IgD-negative memory B cell (primary cell): ENCODE results near the gene MPDU1. TPM values are rescaled to one million over a fixed set of nuclear protein-coding genes. Genes with fewer than 3 reads are reported as not detected.
"Not testable (repeated sequence)": the region's sequence is repeated elsewhere in the genome, so short reads cannot be mapped to it uniquely, and the experiment has no call there.

Experiments
- H3K27ac Mint-ChIP-seq, 3 donors: one replicate each; pipeline ENCODE4 v1.8.0; 2020 to 2022; ENCODE audit warnings: mild to moderate bottlenecking in 3 of 3, mixed read lengths in 3 of 3, moderate library complexity in 1 of 3
- H3K27me3 Mint-ChIP-seq: one replicate; pipeline ENCODE4 v1.8.0; 2021; ENCODE audit warnings: mixed read lengths
- H3K36me3 Mint-ChIP-seq: one replicate; pipeline ENCODE4 v1.8.0; 2020; ENCODE audit warnings: mild to moderate bottlenecking, mixed read lengths
- H3K4me1 Mint-ChIP-seq, 3 donors: one replicate each; pipeline ENCODE4 v1.8.0; 2020 to 2022; ENCODE audit warnings: mixed read lengths in 3 of 3, mild to moderate bottlenecking in 1 of 3
- H3K4me3 Mint-ChIP-seq, 4 donors: one replicate each; pipeline ENCODE4 v1.8.0; 2020 to 2022; ENCODE audit warnings: mild to moderate bottlenecking in 4 of 4, mixed read lengths in 4 of 4, moderate library complexity in 3 of 4
- H3K9me3 Mint-ChIP-seq, 3 donors: one replicate each; pipeline ENCODE4 v1.8.0; 2020 to 2021; ENCODE audit warnings: mixed read lengths in 3 of 3, mild to moderate bottlenecking in 1 of 3
- polyA plus RNA-seq: library from polyadenylated mRNA; unstranded; fragments of 300-500 nt; fragmentation: Illumina TruSeq; gene quantifications from one replicate; pipeline ENCODE4 v1.2.3, GENCODE V29; 2021

MPDU1 gene
- polyA plus RNA-seq, 1 donor from 2014 or later, result 37.9 TPM

GRCh38 chr17:7586673-7587419 lies 3.2 kb downstream of the MPDU1 start:
- Mint-ChIP-seq H3K4me3 (peak overlapping the region in 2 of 4 donors; percentile 34 to 61), H3K27me3 (no peaks in the 10 kb centered on the region), H3K4me1 (peaks cover 8 to 18% (median 13%) of the 10 kb centered on the region in 3 donors), H3K36me3 (peaks cover 3% of the 10 kb centered on the region), H3K9me3 (no peaks in the 10 kb centered on the region), H3K27ac (peak overlapping the region in 1 of 3 donors; percentile 56)

DNA sequence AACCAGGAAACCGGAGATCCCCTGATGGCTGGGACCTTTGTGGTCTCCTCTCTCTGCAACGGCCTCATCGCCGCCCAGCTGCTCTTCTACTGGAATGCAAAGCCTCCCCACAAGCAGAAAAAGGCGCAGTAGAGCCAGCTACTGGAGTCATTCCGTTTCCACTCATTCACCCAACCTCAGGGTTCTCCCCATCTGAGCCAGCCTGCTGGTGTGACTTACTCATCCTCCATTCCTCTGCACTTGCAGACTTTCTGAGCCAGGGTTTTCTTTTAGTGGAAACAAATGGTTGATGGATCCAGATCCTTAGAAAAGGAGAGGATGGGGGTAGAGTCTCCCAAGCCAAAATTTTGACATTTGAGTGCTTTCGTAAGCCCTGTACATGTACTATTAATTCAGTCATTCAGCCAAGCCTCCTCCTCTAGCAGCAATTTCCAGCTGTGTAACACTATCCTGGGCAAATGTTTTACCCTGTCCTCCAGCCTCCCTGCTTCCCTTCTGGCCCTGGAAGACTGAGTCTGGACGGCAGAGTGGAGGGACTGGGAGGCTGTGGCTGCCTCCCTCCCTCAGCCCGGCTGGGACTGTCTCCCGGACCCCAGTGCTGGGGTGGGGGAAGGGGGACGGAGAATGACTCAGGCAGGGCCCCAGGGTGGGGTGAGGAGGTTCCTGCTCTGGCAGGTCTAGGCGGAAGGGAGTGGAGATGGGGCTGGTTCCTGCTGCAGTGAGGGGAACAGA lies 3.9 kb downstream of the MPDU1 start:
- H3K9me3 Mint-ChIP-seq, result no peaks in the 10 kb centered on the region
- peak overlapping the region in 2 of 3 donors; percentile 19 to 56 for H3K27ac Mint-ChIP-seq
- peaks cover 6 to 14% (median 8%) of the 10 kb centered on the region in 3 donors for H3K4me1 Mint-ChIP-seq
- no peaks in the 10 kb centered on the region for H3K27me3 Mint-ChIP-seq
- H3K4me3 Mint-ChIP-seq, result peak overlapping the region; percentile 6 to 61 (median 43)
- H3K36me3 Mint-ChIP-seq, result peaks cover 3% of the 10 kb centered on the region

DNA sequence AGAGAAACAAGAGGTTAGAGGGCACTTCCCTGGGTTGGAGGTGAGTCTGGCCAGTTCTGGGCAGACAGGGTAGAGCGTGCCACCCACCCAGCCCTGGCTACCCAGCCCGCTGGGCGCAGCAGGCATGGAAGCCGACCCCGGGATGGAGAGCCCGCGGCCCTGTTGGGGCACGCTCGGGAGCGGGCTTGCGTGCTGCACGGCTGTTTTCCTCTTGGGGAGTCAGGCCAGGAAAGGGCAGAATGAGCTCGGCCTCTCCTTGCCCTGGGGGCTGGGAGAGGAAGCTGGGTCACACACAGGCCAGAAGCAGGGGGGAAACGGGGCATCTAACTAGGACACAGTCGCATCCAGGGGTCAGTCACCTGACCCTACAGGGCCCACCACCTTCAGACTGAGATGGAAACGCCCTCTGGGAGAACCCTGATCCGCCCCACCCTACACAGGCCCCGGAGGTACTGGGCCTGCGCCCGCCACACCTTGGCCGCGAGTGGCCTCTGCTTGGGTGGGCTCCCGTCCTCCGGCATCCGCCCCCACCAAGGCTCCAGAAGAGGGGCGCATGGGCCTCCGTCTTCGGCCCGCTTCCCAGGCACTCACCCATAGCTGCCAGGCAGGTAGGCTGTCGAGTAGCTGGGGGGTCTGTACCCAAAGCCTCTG lies 5.0 kb downstream of the MPDU1 start:
- peak overlapping the region in 1 of 4 donors; percentile 61 for H3K4me3 Mint-ChIP-seq
- no peaks in the 10 kb centered on the region for H3K27me3 Mint-ChIP-seq
- peaks cover 3% of the 10 kb centered on the region for H3K36me3 Mint-ChIP-seq
- H3K9me3 Mint-ChIP-seq, result no peaks in the 10 kb centered on the region
- H3K27ac Mint-ChIP-seq, result peak overlapping the region in 1 of 3 donors; percentile 62
- H3K4me1 Mint-ChIP-seq, result peaks cover 4 to 13% (median 6%) of the 10 kb centered on the region in 3 donors

- H3K27ac Mint-ChIP-seq, result peak overlapping the region in 1 of 3 donors; percentile 62
- H3K4me3 Mint-ChIP-seq, result peak overlapping the region in 1 of 4 donors; percentile 17
- H3K36me3 Mint-ChIP-seq, result peaks cover 3% of the 10 kb centered on the region
- H3K9me3 Mint-ChIP-seq, result no peaks in the 10 kb centered on the region
- H3K4me1 Mint-ChIP-seq, result peaks cover 0 to 12% (median 5%) of the 10 kb centered on the region in 3 donors
- no peaks in the 10 kb centered on the region for H3K27me3 Mint-ChIP-seq
These were observed 5.7 kb downstream of the MPDU1 start for GRCh38 chr17:7589204-7589868.

DNA sequence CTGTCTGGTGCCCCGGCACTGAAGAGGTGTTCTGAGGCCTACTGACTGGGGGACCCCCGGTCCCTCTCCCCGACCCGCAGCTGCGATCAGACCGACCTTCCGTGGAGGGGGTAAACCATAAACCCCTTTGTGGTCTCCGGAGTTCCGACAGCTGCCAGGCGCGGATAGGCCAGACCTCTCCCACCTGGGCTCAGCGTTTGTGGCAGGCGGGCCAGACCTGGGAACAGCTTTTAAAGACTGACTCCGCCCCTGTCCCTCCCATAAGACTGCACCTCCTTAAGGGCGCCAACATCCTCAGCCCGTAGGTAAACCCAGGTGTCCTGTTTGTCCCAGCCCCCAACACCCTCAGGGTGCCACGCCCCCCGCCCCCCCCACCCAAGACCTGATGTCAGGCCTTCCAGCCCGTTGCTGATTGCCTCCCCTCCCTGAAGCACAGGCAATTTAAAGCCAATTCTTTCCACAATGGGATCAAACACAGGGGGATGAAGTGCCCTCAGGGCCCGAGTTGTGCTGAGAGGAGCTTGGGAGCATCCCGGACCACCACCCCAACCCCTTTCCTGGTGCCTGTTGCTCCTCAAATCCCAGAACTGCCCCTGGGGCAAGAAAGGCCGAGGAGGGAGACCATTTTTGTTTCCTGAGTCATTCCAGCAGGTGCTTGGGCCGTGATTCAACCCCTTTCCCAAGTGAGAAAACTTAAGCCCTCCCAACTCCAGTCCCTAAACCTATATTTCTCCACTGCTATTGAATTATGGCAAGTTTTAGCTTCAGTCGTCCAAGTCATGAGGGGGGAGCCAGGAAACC lies 6.4 kb downstream of the MPDU1 start, which contains the start of gene SOX15:
Gene SOX15, minus strand, starts transcription at position 204 of the 801 bp plus-strand sequence. CDS start 418 bp downstream, outside the sequence.
- H3K4me1 Mint-ChIP-seq, result peaks cover 0 to 7% (median 1%) of the 10 kb centered on the region in 3 donors
- no peaks in the 10 kb centered on the region for H3K27me3 Mint-ChIP-seq
- H3K4me3 Mint-ChIP-seq, result peak within 1 kb of the TSS in 1 of 4 donors; percentile 17
- H3K36me3 Mint-ChIP-seq, result peaks cover 2% of the 10 kb centered on the region
- no peaks in the 10 kb centered on the region for H3K9me3 Mint-ChIP-seq
- H3K27ac Mint-ChIP-seq, result peak within 1 kb of the TSS in 1 of 3 donors; percentile 62

GRCh38 chr17:7590743-7591142 lies 7.1 kb downstream of the MPDU1 start:
- Mint-ChIP-seq H3K36me3 (peaks cover 2% of the 10 kb centered on the region), H3K27ac (no peak overlapping the region), H3K27me3 (no peaks in the 10 kb centered on the region), H3K4me1 (peaks cover 0 to 5% (median 0%) of the 10 kb centered on the region in 3 donors), H3K4me3 (no peak overlapping the region), H3K9me3 (no peaks in the 10 kb centered on the region)

- H3K36me3 Mint-ChIP-seq, result peaks cover 2% of the 10 kb centered on the region
- no peaks in the 10 kb centered on the region for H3K9me3 Mint-ChIP-seq
- H3K27ac Mint-ChIP-seq, result no peak overlapping the region
- peaks cover 0 to 4% (median 0%) of the 10 kb centered on the region in 3 donors for H3K4me1 Mint-ChIP-seq
- H3K27me3 Mint-ChIP-seq, result no peaks in the 10 kb centered on the region
- no peak overlapping the region for H3K4me3 Mint-ChIP-seq
These were observed 7.9 kb downstream of the MPDU1 start for GRCh38 chr17:7591596-7591995.

DNA sequence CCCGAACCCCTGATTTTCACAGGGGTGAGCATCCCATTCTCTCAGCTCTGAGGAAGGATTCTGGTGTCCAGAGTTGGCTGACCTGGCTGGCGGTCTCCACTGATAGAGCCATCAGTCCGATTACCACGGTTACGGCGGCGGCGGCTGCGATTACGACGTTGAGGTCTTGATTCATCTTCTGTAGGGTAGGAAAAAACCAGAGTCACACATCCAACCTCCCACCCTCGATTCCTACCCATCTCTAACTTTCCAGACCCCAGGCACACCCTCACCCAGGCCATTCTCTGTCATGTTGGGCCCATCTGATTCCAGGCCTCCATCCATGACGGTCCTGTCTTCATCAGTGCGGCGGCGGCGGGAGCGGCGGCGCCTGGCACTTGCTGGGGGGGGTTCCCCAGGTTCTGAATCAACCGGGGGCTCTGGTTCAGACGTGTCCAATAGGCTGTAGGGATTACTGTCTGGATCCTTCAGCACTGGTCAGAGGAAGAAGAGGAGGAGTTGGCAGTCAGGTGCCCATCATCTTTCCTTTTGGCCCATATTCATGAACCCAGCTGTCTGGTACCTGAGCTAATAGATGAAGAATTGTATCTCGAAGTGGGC lies 8.9 kb downstream of the MPDU1 start:
- H3K9me3 Mint-ChIP-seq, result no peaks in the 10 kb centered on the region
- peaks cover 0 to 4% (median 0%) of the 10 kb centered on the region in 3 donors for H3K4me1 Mint-ChIP-seq
- no peak overlapping the region for H3K27ac Mint-ChIP-seq
- no peak overlapping the region for H3K4me3 Mint-ChIP-seq
- H3K36me3 Mint-ChIP-seq, result peaks cover under 1% of the 10 kb centered on the region
- no peaks in the 10 kb centered on the region for H3K27me3 Mint-ChIP-seq

GRCh38 chr17:7593296-7593695 lies 9.6 kb downstream of the MPDU1 start:
- peaks cover 0 to 5% (median 0%) of the 10 kb centered on the region in 3 donors for H3K4me1 Mint-ChIP-seq
- H3K36me3 Mint-ChIP-seq, result no peaks in the 10 kb centered on the region
- H3K27ac Mint-ChIP-seq, result peak overlapping the region in 1 of 3 donors; percentile 29
- H3K4me3 Mint-ChIP-seq, result no peak overlapping the region
- H3K27me3 Mint-ChIP-seq, result no peaks in the 10 kb centered on the region
- H3K9me3 Mint-ChIP-seq, result no peaks in the 10 kb centered on the region

DNA sequence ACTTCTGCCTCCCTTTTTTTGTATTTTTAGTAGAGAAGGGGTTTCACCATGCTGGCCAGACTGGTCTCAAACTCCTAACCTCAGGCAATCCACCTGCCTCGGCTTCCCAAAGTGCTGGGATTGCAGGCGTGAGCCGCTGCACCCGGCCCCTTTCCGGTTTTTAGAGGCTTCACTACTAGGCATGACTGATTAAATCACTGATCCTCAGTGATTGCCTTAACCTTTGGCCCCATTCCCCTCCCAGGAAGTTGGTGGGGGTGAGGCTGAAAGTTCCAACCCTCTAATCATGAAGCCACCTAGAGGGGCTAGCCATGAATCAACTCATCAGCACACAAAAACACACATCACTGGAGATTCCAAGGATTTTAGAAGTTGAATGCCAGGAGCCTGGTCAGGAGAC lies 13.9 kb downstream of the MPDU1 start:
- H3K36me3 Mint-ChIP-seq, H3K9me3 Mint-ChIP-seq, H3K4me1 Mint-ChIP-seq, H3K4me3 Mint-ChIP-seq, H3K27ac Mint-ChIP-seq, H3K27me3 Mint-ChIP-seq: not testable (repeated sequence)

- Mint-ChIP-seq H3K27me3 (no peaks in the 10 kb centered on the region), H3K36me3 (peaks cover 2% of the 10 kb centered on the region), H3K4me1 (peaks cover 6 to 8% (median 8%) of the 10 kb centered on the region in 3 donors), H3K9me3 (no peaks in the 10 kb centered on the region), H3K4me3 (no peak overlapping the region), H3K27ac (no peak overlapping the region)
These were observed 22.6 kb downstream of the MPDU1 start for GRCh38 chr17:7606280-7606679.

- H3K4me1 Mint-ChIP-seq, result peaks cover 26 to 28% (median 27%) of the 10 kb centered on the region in 3 donors
These were observed 27.0 kb downstream of the MPDU1 start for GRCh38 chr17:7610641-7611040.

DNA sequence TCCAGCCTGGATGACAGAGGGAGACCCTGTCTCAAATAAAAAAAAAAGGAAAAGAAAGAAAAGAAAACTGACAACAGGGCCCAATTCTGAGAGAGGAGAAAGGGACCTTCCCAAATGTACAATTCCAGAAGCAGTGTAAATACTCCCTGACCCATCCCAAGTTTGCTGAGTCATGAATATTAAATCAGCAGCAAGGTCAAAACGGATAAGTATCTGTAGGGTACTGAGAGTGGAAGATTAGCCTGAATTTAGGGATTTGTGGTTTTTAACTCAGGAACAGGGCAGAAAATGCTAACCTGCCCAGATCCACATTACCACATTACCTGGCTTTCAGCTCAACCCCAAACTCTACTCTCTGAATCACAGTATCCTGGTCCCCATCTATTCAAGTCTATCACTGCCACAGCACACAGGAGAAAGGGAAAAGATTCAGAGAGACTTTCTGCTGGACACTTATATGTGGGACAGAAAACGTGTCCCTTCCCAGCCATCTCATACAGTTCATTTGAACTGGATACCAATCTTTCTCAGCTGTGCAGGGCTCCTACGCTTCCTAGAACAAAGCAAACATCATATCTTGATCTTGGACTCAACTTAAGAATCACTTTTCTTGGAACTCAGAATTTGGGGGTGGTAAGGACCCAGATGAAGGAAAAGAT lies 28.1 kb downstream of the MPDU1 start:
- Mint-ChIP-seq H3K27ac (peak overlapping the region in 1 of 3 donors; percentile 90), H3K36me3 (no peaks in the 10 kb centered on the region)

More at GRCh38 chr17:7610641-7611040, 27.0 kb downstream of the MPDU1 start:
- peak overlapping the region in 2 of 4 donors; percentile 74 to 84 for H3K4me3 Mint-ChIP-seq
- no peaks in the 10 kb centered on the region for H3K9me3 Mint-ChIP-seq
- H3K36me3 Mint-ChIP-seq, result no peaks in the 10 kb centered on the region
- no peak overlapping the region for H3K27ac Mint-ChIP-seq
- no peaks in the 10 kb centered on the region for H3K27me3 Mint-ChIP-seq

More for the DNA sequence above, 28.1 kb downstream of the MPDU1 start:
- peaks cover 22 to 28% (median 27%) of the 10 kb centered on the region in 3 donors for H3K4me1 Mint-ChIP-seq
- peak overlapping the region in 2 of 4 donors; percentile 65 to 84 for H3K4me3 Mint-ChIP-seq
- H3K27me3 Mint-ChIP-seq, result no peaks in the 10 kb centered on the region
- no peaks in the 10 kb centered on the region for H3K9me3 Mint-ChIP-seq
